ENCODE data around the gene PSMA6. TPM values are rescaled to one million over a fixed set of nuclear protein-coding genes. Genes with fewer than 3 reads are reported as not detected.

The PSMA6 gene
- total and polyA plus RNA-seq, 2 of the 13 experiments (the other 11 are each of a cell fraction or from before 2014, with no cell fraction given) = 525 to 1,109 TPM

DNA sequence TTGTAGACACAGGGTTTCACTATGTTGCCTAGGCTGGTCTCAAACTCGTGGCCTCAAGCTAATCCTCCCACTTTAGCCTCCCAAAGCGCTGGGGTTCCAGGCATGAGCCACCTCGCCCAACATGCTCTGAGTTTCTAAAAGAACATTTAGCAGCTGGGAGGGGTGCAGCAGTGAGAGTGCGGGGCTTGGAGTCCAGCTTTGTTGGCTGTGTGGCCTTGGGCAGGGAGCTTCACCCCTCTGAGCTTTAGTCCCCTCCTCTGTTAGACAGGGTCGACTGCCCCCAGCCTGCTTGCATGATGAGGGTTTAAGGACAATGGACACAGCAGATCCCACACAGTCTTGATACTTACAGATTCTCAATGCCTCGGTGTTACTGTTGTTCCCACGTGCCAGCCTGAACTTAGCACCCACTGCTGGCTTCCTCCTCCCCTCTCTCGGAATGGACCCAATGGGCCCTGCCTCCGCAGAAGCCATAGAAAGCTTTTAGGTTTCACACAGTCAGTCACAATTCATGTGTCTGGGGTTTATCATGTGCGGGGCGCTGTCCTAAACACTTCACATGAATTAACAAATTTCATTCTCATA lies 54.6 kb downstream of the PSMA6 start (continued):
- TF ChIP-seq, protein P1, sequence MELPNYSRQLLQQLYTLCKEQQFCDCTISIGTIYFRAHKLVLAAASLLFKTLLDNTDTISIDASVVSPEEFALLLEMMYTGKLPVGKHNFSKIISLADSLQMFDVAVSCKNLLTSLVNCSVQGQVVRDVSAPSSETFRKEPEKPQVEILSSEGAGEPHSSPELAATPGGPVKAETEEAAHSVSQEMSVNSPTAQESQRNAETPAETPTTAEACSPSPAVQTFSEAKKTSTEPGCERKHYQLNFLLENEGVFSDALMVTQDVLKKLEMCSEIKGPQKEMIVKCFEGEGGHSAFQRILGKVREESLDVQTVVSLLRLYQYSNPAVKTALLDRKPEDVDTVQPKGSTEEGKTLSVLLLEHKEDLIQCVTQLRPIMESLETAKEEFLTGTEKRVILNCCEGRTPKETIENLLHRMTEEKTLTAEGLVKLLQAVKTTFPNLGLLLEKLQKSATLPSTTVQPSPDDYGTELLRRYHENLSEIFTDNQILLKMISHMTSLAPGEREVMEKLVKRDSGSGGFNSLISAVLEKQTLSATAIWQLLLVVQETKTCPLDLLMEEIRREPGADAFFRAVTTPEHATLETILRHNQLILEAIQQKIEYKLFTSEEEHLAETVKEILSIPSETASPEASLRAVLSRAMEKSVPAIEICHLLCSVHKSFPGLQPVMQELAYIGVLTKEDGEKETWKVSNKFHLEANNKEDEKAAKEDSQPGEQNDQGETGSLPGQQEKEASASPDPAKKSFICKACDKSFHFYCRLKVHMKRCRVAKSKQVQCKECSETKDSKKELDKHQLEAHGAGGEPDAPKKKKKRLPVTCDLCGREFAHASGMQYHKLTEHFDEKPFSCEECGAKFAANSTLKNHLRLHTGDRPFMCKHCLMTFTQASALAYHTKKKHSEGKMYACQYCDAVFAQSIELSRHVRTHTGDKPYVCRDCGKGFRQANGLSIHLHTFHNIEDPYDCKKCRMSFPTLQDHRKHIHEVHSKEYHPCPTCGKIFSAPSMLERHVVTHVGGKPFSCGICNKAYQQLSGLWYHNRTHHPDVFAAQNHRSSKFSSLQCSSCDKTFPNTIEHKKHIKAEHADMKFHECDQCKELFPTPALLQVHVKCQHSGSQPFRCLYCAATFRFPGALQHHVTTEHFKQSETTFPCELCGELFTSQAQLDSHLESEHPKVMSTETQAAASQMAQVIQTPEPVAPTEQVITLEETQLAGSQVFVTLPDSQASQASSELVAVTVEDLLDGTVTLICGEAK (IDR thresholded peaks at IDR 0.05) = no peak
- TF ChIP-seq, protein P1 (CRISPR knock-in tag; IDR thresholded peaks at IDR 0.05) = peak; percentile 21; the same call in 1 of the 2 replicates
- TF ChIP-seq MAF1 (CRISPR knock-in tag; IDR thresholded peaks at IDR 0.05; ENCODE audit: borderline replicate concordance) = 0 out of 2 replicates have a peak, but pooled peaks have one; percentile 9
- no peak for TF ChIP-seq ZFP82 (CRISPR knock-in tag; IDR thresholded peaks at IDR 0.05; ENCODE audit: borderline replicate concordance)
- no peak for TF ChIP-seq DR1 (CRISPR knock-in tag; IDR thresholded peaks at IDR 0.05)
- TF ChIP-seq ZNF496 (CRISPR knock-in tag; IDR thresholded peaks at IDR 0.05; ENCODE audit: insufficient replicate concordance) = no peak
- no peak for TF ChIP-seq ASH2L (IDR thresholded peaks at IDR 0.05; ENCODE audit: insufficient read length, low read depth, low read length)
- no peak for TF ChIP-seq ZNF652 (CRISPR knock-in tag; IDR thresholded peaks at IDR 0.05; ENCODE audit: borderline replicate concordance, low read depth)
- peak; percentile 87 for TF ChIP-seq ZFP36 (IDR thresholded peaks at IDR 0.05; ENCODE audit: borderline replicate concordance, low read depth, low read length, partially characterized antibody)
- TF ChIP-seq NPAS2 (CRISPR knock-in tag; IDR thresholded peaks at IDR 0.05; ENCODE audit: borderline replicate concordance) = no peak
- TF ChIP-seq KLF12 (CRISPR knock-in tag; IDR thresholded peaks at IDR 0.05; ENCODE audit: borderline replicate concordance) = no peak
- TF ChIP-seq ZNF143 (CRISPR knock-in tag; IDR thresholded peaks at IDR 0.05) = no peak
- TF ChIP-seq JARID2 (CRISPR knock-in tag; IDR thresholded peaks at IDR 0.05; ENCODE audit: insufficient replicate concordance) = no peak
- no peak for TF ChIP-seq PHF21A (CRISPR knock-in tag; IDR thresholded peaks at IDR 0.05)
- TF ChIP-seq HDAC1 (CRISPR knock-in tag; IDR thresholded peaks at IDR 0.05) = no peak
- TF ChIP-seq TOE1 (CRISPR knock-in tag; IDR thresholded peaks at IDR 0.05) = 0 out of 2 replicates have a peak, but pooled peaks have one; percentile 69
- TF ChIP-seq, protein P2, sequence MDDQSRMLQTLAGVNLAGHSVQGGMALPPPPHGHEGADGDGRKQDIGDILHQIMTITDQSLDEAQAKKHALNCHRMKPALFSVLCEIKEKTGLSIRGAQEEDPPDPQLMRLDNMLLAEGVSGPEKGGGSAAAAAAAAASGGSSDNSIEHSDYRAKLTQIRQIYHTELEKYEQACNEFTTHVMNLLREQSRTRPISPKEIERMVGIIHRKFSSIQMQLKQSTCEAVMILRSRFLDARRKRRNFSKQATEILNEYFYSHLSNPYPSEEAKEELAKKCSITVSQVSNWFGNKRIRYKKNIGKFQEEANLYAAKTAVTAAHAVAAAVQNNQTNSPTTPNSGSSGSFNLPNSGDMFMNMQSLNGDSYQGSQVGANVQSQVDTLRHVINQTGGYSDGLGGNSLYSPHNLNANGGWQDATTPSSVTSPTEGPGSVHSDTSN (CRISPR knock-in tag; IDR thresholded peaks at IDR 0.05; ENCODE audit: borderline replicate concordance) = no peak
- peak; percentile 76; the same call in 1 of the 2 replicates for TF ChIP-seq ZNF567 (CRISPR knock-in tag; IDR thresholded peaks at IDR 0.05; ENCODE audit: borderline replicate concordance)
- TF ChIP-seq, protein P3, sequence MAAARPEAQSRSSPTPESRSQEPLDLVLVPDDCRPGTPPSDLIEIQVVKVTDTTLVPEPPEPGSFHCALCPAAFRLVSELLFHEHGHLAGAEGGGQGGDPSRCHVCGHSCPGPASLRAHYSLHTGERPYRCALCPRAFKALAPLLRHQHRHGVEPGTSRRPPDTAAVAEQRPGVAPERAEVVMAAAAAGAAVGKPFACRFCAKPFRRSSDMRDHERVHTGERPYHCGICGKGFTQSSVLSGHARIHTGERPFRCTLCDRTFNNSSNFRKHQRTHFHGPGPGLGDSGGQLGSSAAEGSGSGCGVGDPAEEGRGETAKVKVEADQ (CRISPR knock-in tag; IDR thresholded peaks at IDR 0.05; ENCODE audit: borderline replicate concordance) = no peak
